Gastrocnemius medialis (tissue), 4 donors: ENCODE data around the gene CCNQ. TPM values are rescaled to one million over a fixed set of nuclear protein-coding genes. Genes with fewer than 3 reads are reported as not detected.

ENCODE experiments used
- ATAC-seq, 2 donors: fragments of 150-250 bp; one replicate each; pipeline ENCODE4 v1.9.1; 2016
- DNase-seq, 2 donors: peaks; one replicate each; pipeline ENCODE4 v3.0.0-alpha.2; 2019
- H3K27ac ChIP-seq, 4 donors: fragments of 200-600 bp; sonication (generic); 1 replicate in 1 of 4; 2 replicates in 3 of 4; pipeline ENCODE4 v1.5.1; 2016 to 2018; ENCODE audit warnings: mild to moderate bottlenecking in 2 of 4, moderate library complexity in 1 of 4
- H3K27me3 ChIP-seq, 3 donors: fragments of 200-600 bp; sonication (generic) in 2 of 3; 1 replicate in 1 of 3; 2 replicates in 2 of 3; pipeline versions ENCODE4 v1.5.1 to v1.6.0; 2016 to 2019; ENCODE audit warnings: mild to moderate bottlenecking in 1 of 3, moderate library complexity in 1 of 3
- H3K36me3 ChIP-seq, 2 donors: fragments of 200-600 bp; sonication (generic) in 1 of 2; one replicate each; pipeline ENCODE4 v1.5.1; 2017 to 2018
- H3K4me1 ChIP-seq, 2 donors: fragments of 200-600 bp; sonication (generic) in 1 of 2; one replicate each; pipeline ENCODE4 v1.5.1; 2016 to 2017; ENCODE audit warnings: mild to moderate bottlenecking in 2 of 2
- H3K4me3 ChIP-seq, 4 donors: fragments of 200-600 bp; sonication (generic) in 3 of 4; 1 replicate in 1 of 4; 2 replicates in 3 of 4; pipeline ENCODE4 v1.5.1; 2016 to 2019; ENCODE audit warnings: mild to moderate bottlenecking in 2 of 4
- H3K9me3 ChIP-seq, 3 donors: fragments of 200-600 bp; sonication (generic) in 2 of 3; 1 replicate in 1 of 3; 2 replicates in 2 of 3; pipeline ENCODE4 v1.5.1; 2016 to 2019
- CTCF ChIP-seq, 5 experiments: fragments of 450-650 bp in 3 of 5; fragments of 200-600 bp in 2 of 5; sonication (generic) in 2 of 5; IDR thresholded peaks in 4 of 5; conservative IDR thresholded peaks in 1 of 5; 1 replicate in 4 of 5; 2 replicates in 1 of 5; pipeline ENCODE4 v1.5.1; 2016 to 2019; ENCODE audit warnings: antibody characterized with exemption in 5 of 5, mild to moderate bottlenecking in 3 of 5, moderate library complexity in 3 of 5
- POLR2A ChIP-seq, 2 donors: fragments of 450-650 bp; IDR thresholded peaks; one replicate each; pipeline ENCODE4 v1.6.1; 2017; ENCODE audit warnings: antibody characterized with exemption in 2 of 2, mild to moderate bottlenecking in 2 of 2, moderate library complexity in 2 of 2
- in situ Hi-C, 4 donors: fragments of 200-750 bp; cut with MboI; loops; one replicate each; pipeline versions ENCODE4 v1.15.0 to v1.8.0; 2017; ENCODE audit warnings: low sequenced_read_pairs in 4 of 4
- intact Hi-C: fragments of 100-400 bp; cut with DNase I; formaldehyde crosslinking; loops from one replicate; pipeline ENCODE4 v1.15.1; 2023; ENCODE audit warnings: low total_unique reads
- total RNA-seq, 4 donors: library from RNA; depleted of rRNA; stranded (reverse); fragments of >200 nt; gene quantifications; one replicate each; pipeline versions ENCODE4 v1.1.0 to v1.2.3, GENCODE V29; 2016

The CCNQ gene
- total RNA-seq, 4 donors from 2014 or later, result 48.4 to 61.5 (median 52.8) TPM

GRCh38 chrX:153634236-153634635, 35.3 kb upstream of the CCNQ start:
- TF ChIP-seq POLR2A (IDR thresholded peaks at IDR 0.05) (no peak), CTCF (IDR thresholded peaks at IDR 0.05 in 4 of 5, conservative IDR thresholded peaks at IDR 0.05 in 1 of 5) (no peak)
- H3K4me1 ChIP-seq, result no peaks in the 10 kb centered on the region
- no peak overlapping the region for H3K27ac ChIP-seq
- no peaks in the 10 kb centered on the region for H3K9me3 ChIP-seq
- intact Hi-C loops (no loop called here), in situ Hi-C loops (no loop called here)
- peaks cover 0 to 5% (median 0%) of the 10 kb centered on the region in 3 donors for H3K27me3 ChIP-seq
- H3K4me3 ChIP-seq, result no peak overlapping the region
- no peak for ATAC-seq
- H3K36me3 ChIP-seq, result no peaks in the 10 kb centered on the region
- no peak for DNase-seq

GRCh38 chrX:153633607-153634180, 34.8 kb upstream of the CCNQ start:
- in situ Hi-C loops, result no loop called here
- Histone ChIP-seq H3K27ac (no peak overlapping the region), H3K9me3 (no peaks in the 10 kb centered on the region), H3K4me3 (no peak overlapping the region), H3K4me1 (no peaks in the 10 kb centered on the region), H3K36me3 (no peaks in the 10 kb centered on the region), H3K27me3 (peaks cover 0 to 5% (median 0%) of the 10 kb centered on the region in 3 donors)
- no peak for DNase-seq
- intact Hi-C loops, result no loop called here
- no peak for TF ChIP-seq CTCF (IDR thresholded peaks at IDR 0.05 in 4 of 5, conservative IDR thresholded peaks at IDR 0.05 in 1 of 5)
- TF ChIP-seq POLR2A (IDR thresholded peaks at IDR 0.05), result no peak
- no peak for ATAC-seq

- peaks cover 0 to 5% (median 0%) of the 10 kb centered on the region in 3 donors for H3K27me3 ChIP-seq
- H3K4me3 ChIP-seq, result no peak overlapping the region
- TF ChIP-seq POLR2A (IDR thresholded peaks at IDR 0.05), result no peak
- TF ChIP-seq CTCF (IDR thresholded peaks at IDR 0.05 in 4 of 5, conservative IDR thresholded peaks at IDR 0.05 in 1 of 5), result no peak
- in situ Hi-C loops (no loop called here), intact Hi-C loops (no loop called here)
- DNase-seq (no peak), ATAC-seq (no peak)
- H3K27ac ChIP-seq, result no peak overlapping the region
- no peaks in the 10 kb centered on the region for H3K36me3 ChIP-seq
- H3K4me1 ChIP-seq, result no peaks in the 10 kb centered on the region
- H3K9me3 ChIP-seq, result no peaks in the 10 kb centered on the region
Observed at GRCh38 chrX:153633048-153633447, 34.1 kb upstream of the CCNQ start.

- H3K36me3 ChIP-seq, result no peaks in the 10 kb centered on the region
- in situ Hi-C loops, result no loop called here
- TF ChIP-seq CTCF (IDR thresholded peaks at IDR 0.05 in 4 of 5, conservative IDR thresholded peaks at IDR 0.05 in 1 of 5) (no peak), POLR2A (IDR thresholded peaks at IDR 0.05) (no peak)
- H3K9me3 ChIP-seq, result no peaks in the 10 kb centered on the region
- ATAC-seq (no peak), DNase-seq (no peak)
- peaks cover 0 to 5% (median 0%) of the 10 kb centered on the region in 3 donors for H3K27me3 ChIP-seq
- intact Hi-C loops, result no loop called here
- H3K4me1 ChIP-seq, result no peaks in the 10 kb centered on the region
- H3K27ac ChIP-seq, result no peak overlapping the region
- H3K4me3 ChIP-seq, result no peak overlapping the region
Observed at GRCh38 chrX:153632595-153632946, 33.6 kb upstream of the CCNQ start.
